HG03432 (cell line): ENCODE measurements around the gene SFRP5.

Experiments used
- ATAC-seq: cut with Tn5 transposase; IDR thresholded peaks from one replicate; pipeline ENCODE4 v1.9.1; 2021; ENCODE audit warnings: mild to moderate bottlenecking, moderate library complexity; ENCODE audit not compliant: unreplicated experiment

The SFRP5 gene

GRCh38 chr10:97766996-97767924 lies 4.5 kb downstream of the SFRP5 start:
- ATAC-seq, result no peak

GRCh38 chr10:97766106-97766810 lies 5.5 kb downstream of the SFRP5 start:
- no peak for ATAC-seq

- ATAC-seq, result no peak
Measured at GRCh38 chr10:97765201-97765600, 6.6 kb downstream of the SFRP5 start.

GRCh38 chr10:97764519-97764931 lies 7.3 kb downstream of the SFRP5 start:
- ATAC-seq, result no peak

- no peak for ATAC-seq
Measured at GRCh38 chr10:97763947-97764346, 7.9 kb downstream of the SFRP5 start.

- no peak for ATAC-seq
Measured at GRCh38 chr10:97763411-97763810, 8.4 kb downstream of the SFRP5 start.

- no peak for ATAC-seq
Measured at GRCh38 chr10:97762816-97763215, 9.0 kb downstream of the SFRP5 start.

- no peak for ATAC-seq
Measured at GRCh38 chr10:97762056-97762455, 9.7 kb downstream of the SFRP5 start.

GRCh38 chr10:97761331-97761865 lies 10.4 kb downstream of the SFRP5 start:
- ATAC-seq, result no peak

GRCh38 chr10:97760461-97761257 lies 11.1 kb downstream of the SFRP5 start:
- no peak for ATAC-seq

GRCh38 chr10:97759946-97760345 lies 11.9 kb downstream of the SFRP5 start:
- no peak for ATAC-seq

- ATAC-seq, result peak; percentile 54
Measured at GRCh38 chr10:97759158-97759887, 12.5 kb downstream of the SFRP5 start.

- no peak for ATAC-seq
Measured at GRCh38 chr10:97757471-97757870, 14.3 kb downstream of the SFRP5 start.

GRCh38 chr10:97755718-97756117 lies 16.1 kb downstream of the SFRP5 start:
- ATAC-seq, result no peak

- ATAC-seq, result no peak
Measured at GRCh38 chr10:97754726-97755125, 17.1 kb downstream of the SFRP5 start.

- no peak for ATAC-seq
Measured at GRCh38 chr10:97752956-97753355, 18.8 kb downstream of the SFRP5 start.

GRCh38 chr10:97748116-97748515 lies 23.7 kb downstream of the SFRP5 start:
- no peak for ATAC-seq

- ATAC-seq, result no peak
Measured at GRCh38 chr10:97747573-97747972, 24.2 kb downstream of the SFRP5 start.

- ATAC-seq, result no peak
Measured at GRCh38 chr10:97744405-97745035, 27.3 kb downstream of the SFRP5 start.
